Fibroblast of lung (primary cell): ENCODE measurements around the gene DCP1A. TPM values are rescaled to one million over a fixed set of nuclear protein-coding genes. Genes with fewer than 3 reads are reported as not detected.

Experiments
- DNase-seq, 2 donors: peaks; one replicate each; pipeline versions ENCODE4 v3.0.0 to v3.0.0-alpha.2; 2010; ENCODE audit warnings: low read depth in 2 of 2
- H2AFZ ChIP-seq: 2 replicates; pipeline ENCODE4 v1.5.1; 2012; ENCODE audit warnings: low read length, control low read depth, inconsistent platforms
- H3K27ac ChIP-seq: 2 replicates; pipeline ENCODE4 v1.5.1; 2011; ENCODE audit warnings: low read length, control low read depth; ENCODE audit not compliant: insufficient read depth
- H3K27me3 ChIP-seq: 2 replicates; pipeline ENCODE4 v1.5.1; 2011; ENCODE audit warnings: mild to moderate bottlenecking, low read length; ENCODE audit not compliant: control insufficient read depth, insufficient read depth
- H3K36me3 ChIP-seq: 2 replicates; pipeline ENCODE4 v1.5.1; 2011; ENCODE audit warnings: low read length; ENCODE audit not compliant: control insufficient read depth, insufficient read depth
- H3K4me1 ChIP-seq: 2 replicates; pipeline ENCODE4 v1.5.1; 2011; ENCODE audit warnings: low read length; ENCODE audit not compliant: control insufficient read depth, insufficient read depth; ENCODE audit errors: extremely low read depth
- H3K4me2 ChIP-seq: 2 replicates; pipeline ENCODE4 v1.5.1; 2011; ENCODE audit warnings: low read length, control low read depth; ENCODE audit not compliant: insufficient read depth; ENCODE audit errors: extremely low read depth
- H3K4me3 ChIP-seq, 4 experiments: fragments of 200-600 bp in 1 of 4; sonication (generic) in 1 of 4; replicated peaks in 1 of 4; 2 replicates each; pipeline ENCODE4 v1.5.1; 2011 to 2016; ENCODE audit warnings: low read length in 4 of 4, low read depth in 3 of 4, mild to moderate bottlenecking in 3 of 4, control low read depth in 2 of 4, inconsistent platforms in 1 of 4, mixed read lengths in 1 of 4; ENCODE audit not compliant: insufficient read depth in 1 of 4; ENCODE audit errors: control extremely low read depth in 1 of 4
- H3K79me2 ChIP-seq: 2 replicates; pipeline ENCODE4 v1.5.1; 2012; ENCODE audit warnings: mild to moderate bottlenecking, low read length, inconsistent platforms; ENCODE audit not compliant: control insufficient read depth, insufficient read depth
- H3K9ac ChIP-seq: 2 replicates; pipeline ENCODE4 v1.5.1; 2011; ENCODE audit warnings: mild to moderate bottlenecking, low read length, control low read depth; ENCODE audit not compliant: insufficient read depth
- H3K9me3 ChIP-seq: 2 replicates; pipeline ENCODE4 v1.5.1; 2012; ENCODE audit warnings: low read depth, low read length; ENCODE audit not compliant: control insufficient read depth, insufficient read depth
- H4K20me1 ChIP-seq: 2 replicates; pipeline ENCODE4 v1.5.1; 2011; ENCODE audit warnings: low read length; ENCODE audit not compliant: control insufficient read depth, insufficient read depth; ENCODE audit errors: extremely low read depth
- CTCF ChIP-seq, 2 donors: IDR thresholded peaks in 1 of 2; conservative IDR thresholded peaks in 1 of 2; 1 replicate in 1 of 2; 2 replicates in 1 of 2; pipeline ENCODE4 v1.5.1; 2011 to 2012; ENCODE audit warnings: low read length in 2 of 2, control low read depth in 1 of 2, inconsistent platforms in 1 of 2, low read depth in 1 of 2, mild to moderate bottlenecking in 1 of 2
- EZH2 ChIP-seq: IDR thresholded peaks from 2 replicates; pipeline ENCODE4 v1.5.1; 2012; ENCODE audit warnings: low read length, control low read depth, mild to moderate bottlenecking; ENCODE audit errors: missing control alignments
- polyA plus RNA-seq, 2 donors: library from polyadenylated mRNA; depleted of rRNA in 1 of 2; stranded (reverse) in 1 of 2; unstranded in 1 of 2; fragments of >200 nt; gene quantifications; 2 replicates each; pipeline ENCODE4 v1.2.1, GENCODE V29; 2011 to 2012; ENCODE audit warnings: missing spikeins in 1 of 2
- total RNA-seq: library from RNA; depleted of rRNA; stranded (reverse); fragments of >200 nt; gene quantifications from 2 replicates; pipeline ENCODE4 v1.2.1, GENCODE V29; 2014

The DCP1A gene
- total and polyA plus RNA-seq, 2 donors (not counting 1 experiment from before 2014, with no cell fraction given), result 17.2 to 24.2 TPM

GRCh38 chr3:53337167-53337940 is 10.0 kb downstream of the DCP1A start:
- Histone ChIP-seq H3K79me2 (peaks cover 6% of the 10 kb centered on the region), H3K4me3 (no peak overlapping the region), H4K20me1 (no peaks in the 10 kb centered on the region), H3K9ac (no peak overlapping the region), H3K9me3 (no peaks in the 10 kb centered on the region), H3K27ac (no peak overlapping the region), H3K4me2 (no peak overlapping the region), H3K4me1 (no peaks in the 10 kb centered on the region), H3K36me3 (peaks cover 4% of the 10 kb centered on the region), H3K27me3 (no peaks in the 10 kb centered on the region), H2AFZ (no peak overlapping the region)
- TF ChIP-seq EZH2 (no peak), CTCF (conservative IDR thresholded peaks at IDR 0.05 in 1 of 2, IDR thresholded peaks at IDR 0.05 in 1 of 2; ENCODE audit: low read depth in 1 of 2, low read length in 2 of 2) (no peak)
- DNase-seq, result peak in 1 of 2 donors; percentile 63

GRCh38 chr3:53334742-53335141 is 12.6 kb downstream of the DCP1A start:
- H2AFZ ChIP-seq, result no peak overlapping the region
- no peaks in the 10 kb centered on the region for H3K9me3 ChIP-seq
- H3K79me2 ChIP-seq, result peaks cover 7% of the 10 kb centered on the region
- DNase-seq, result no peak
- H3K4me3 ChIP-seq, result no peak overlapping the region
- no peak overlapping the region for H3K4me2 ChIP-seq
- no peak overlapping the region for H3K9ac ChIP-seq
- peaks cover 2% of the 10 kb centered on the region for H3K36me3 ChIP-seq
- no peak overlapping the region for H3K27ac ChIP-seq
- H3K4me1 ChIP-seq, result no peaks in the 10 kb centered on the region
- no peaks in the 10 kb centered on the region for H3K27me3 ChIP-seq
- TF ChIP-seq CTCF (conservative IDR thresholded peaks at IDR 0.05 in 1 of 2, IDR thresholded peaks at IDR 0.05 in 1 of 2; ENCODE audit: low read depth in 1 of 2, low read length in 2 of 2) (no peak), EZH2 (no peak)
- no peaks in the 10 kb centered on the region for H4K20me1 ChIP-seq

- Histone ChIP-seq H4K20me1 (no peaks in the 10 kb centered on the region), H3K4me2 (no peak overlapping the region), H3K9me3 (no peaks in the 10 kb centered on the region), H3K36me3 (peaks cover 2% of the 10 kb centered on the region), H3K79me2 (peaks cover 9% of the 10 kb centered on the region), H3K4me3 (no peak overlapping the region), H3K4me1 (peaks cover 4% of the 10 kb centered on the region), H3K9ac (no peak overlapping the region), H3K27ac (no peak overlapping the region), H2AFZ (no peak overlapping the region), H3K27me3 (no peaks in the 10 kb centered on the region)
- no peak for TF ChIP-seq EZH2
- TF ChIP-seq CTCF (conservative IDR thresholded peaks at IDR 0.05 in 1 of 2, IDR thresholded peaks at IDR 0.05 in 1 of 2; ENCODE audit: low read depth in 1 of 2, low read length in 2 of 2), result no peak
- DNase-seq, result no peak
These were observed 15.5 kb downstream of the DCP1A start for GRCh38 chr3:53331871-53332270.
